ENCODE measurements around the gene TLL1.

Gene TLL1

GRCh38 chr4:166043801-166044200, 170.8 kb downstream of the TLL1 start:
- Mint-ChIP-seq H3K36me3 (no peaks in the 10 kb centered on the region), H3K27me3 (no peaks in the 10 kb centered on the region), H3K27ac (no peak overlapping the region), H3K9me3 (no peaks in the 10 kb centered on the region), H3K4me3 (no peak overlapping the region), H3K4me1 (no peaks in the 10 kb centered on the region)

- Mint-ChIP-seq H3K4me1 (no peaks in the 10 kb centered on the region), H3K4me3 (no peak overlapping the region), H3K27me3 (no peaks in the 10 kb centered on the region), H3K27ac (no peak overlapping the region), H3K9me3 (no peaks in the 10 kb centered on the region), H3K36me3 (no peaks in the 10 kb centered on the region)
Observed at GRCh38 chr4:166044871-166045270, 171.8 kb downstream of the TLL1 start.

GRCh38 chr4:166045457-166045856, 172.4 kb downstream of the TLL1 start:
- H3K4me1 Mint-ChIP-seq: no peaks in the 10 kb centered on the region
- H3K9me3 Mint-ChIP-seq: no peaks in the 10 kb centered on the region
- H3K27me3 Mint-ChIP-seq: no peaks in the 10 kb centered on the region
- H3K4me3 Mint-ChIP-seq: no peak overlapping the region
- H3K36me3 Mint-ChIP-seq: no peaks in the 10 kb centered on the region
- H3K27ac Mint-ChIP-seq: no peak overlapping the region

- H3K27me3 Mint-ChIP-seq: no peaks in the 10 kb centered on the region
- H3K36me3 Mint-ChIP-seq: no peaks in the 10 kb centered on the region
- H3K9me3 Mint-ChIP-seq: peaks cover 5% of the 10 kb centered on the region
- no peaks in the 10 kb centered on the region for H3K4me1 Mint-ChIP-seq
- no peak overlapping the region for H3K4me3 Mint-ChIP-seq
- H3K27ac Mint-ChIP-seq: no peak overlapping the region
Observed at GRCh38 chr4:166049036-166049435, 176.0 kb downstream of the TLL1 start.

- Mint-ChIP-seq H3K27me3 (no peaks in the 10 kb centered on the region), H3K4me3 (no peak overlapping the region), H3K9me3 (no peaks in the 10 kb centered on the region), H3K4me1 (no peaks in the 10 kb centered on the region), H3K36me3 (no peaks in the 10 kb centered on the region), H3K27ac (no peak overlapping the region)
Observed at GRCh38 chr4:166064721-166065120, 191.7 kb downstream of the TLL1 start.

GRCh38 chr4:166065324-166065723, 192.3 kb downstream of the TLL1 start:
- Mint-ChIP-seq H3K36me3 (no peaks in the 10 kb centered on the region), H3K4me1 (no peaks in the 10 kb centered on the region), H3K4me3 (no peak overlapping the region), H3K27me3 (no peaks in the 10 kb centered on the region), H3K9me3 (no peaks in the 10 kb centered on the region), H3K27ac (no peak overlapping the region)

GRCh38 chr4:166066936-166067335, 193.9 kb downstream of the TLL1 start:
- Mint-ChIP-seq H3K36me3 (no peaks in the 10 kb centered on the region), H3K4me1 (no peaks in the 10 kb centered on the region), H3K4me3 (no peak overlapping the region), H3K27ac (no peak overlapping the region), H3K9me3 (no peaks in the 10 kb centered on the region), H3K27me3 (no peaks in the 10 kb centered on the region)

- Mint-ChIP-seq H3K36me3 (no peaks in the 10 kb centered on the region), H3K9me3 (no peaks in the 10 kb centered on the region), H3K27me3 (no peaks in the 10 kb centered on the region), H3K4me3 (no peak overlapping the region), H3K27ac (no peak overlapping the region), H3K4me1 (no peaks in the 10 kb centered on the region)
Observed at GRCh38 chr4:166067915-166068314, 194.9 kb downstream of the TLL1 start.

GRCh38 chr4:166073783-166074182, 200.7 kb downstream of the TLL1 start:
- no peak overlapping the region for H3K4me3 Mint-ChIP-seq
- H3K27me3 Mint-ChIP-seq: no peaks in the 10 kb centered on the region
- H3K4me1 Mint-ChIP-seq: no peaks in the 10 kb centered on the region
- H3K36me3 Mint-ChIP-seq: no peaks in the 10 kb centered on the region
- H3K27ac Mint-ChIP-seq: no peak overlapping the region
- no peaks in the 10 kb centered on the region for H3K9me3 Mint-ChIP-seq

- Mint-ChIP-seq H3K27me3 (no peaks in the 10 kb centered on the region), H3K36me3 (no peaks in the 10 kb centered on the region), H3K4me3 (no peak overlapping the region), H3K9me3 (no peaks in the 10 kb centered on the region), H3K27ac (no peak overlapping the region), H3K4me1 (no peaks in the 10 kb centered on the region)
Observed at GRCh38 chr4:166075599-166075998, 202.6 kb downstream of the TLL1 start.

- no peaks in the 10 kb centered on the region for H3K27me3 Mint-ChIP-seq
- H3K27ac Mint-ChIP-seq: no peak overlapping the region
- no peak overlapping the region for H3K4me3 Mint-ChIP-seq
- H3K4me1 Mint-ChIP-seq: no peaks in the 10 kb centered on the region
- no peaks in the 10 kb centered on the region for H3K36me3 Mint-ChIP-seq
- no peaks in the 10 kb centered on the region for H3K9me3 Mint-ChIP-seq
Observed at GRCh38 chr4:166077782-166078181, 204.7 kb downstream of the TLL1 start.

GRCh38 chr4:166078383-166078782, 205.3 kb downstream of the TLL1 start:
- H3K4me3 Mint-ChIP-seq: no peak overlapping the region
- H3K4me1 Mint-ChIP-seq: no peaks in the 10 kb centered on the region
- H3K27ac Mint-ChIP-seq: no peak overlapping the region
- H3K9me3 Mint-ChIP-seq: no peaks in the 10 kb centered on the region
- no peaks in the 10 kb centered on the region for H3K27me3 Mint-ChIP-seq
- H3K36me3 Mint-ChIP-seq: no peaks in the 10 kb centered on the region

- no peak overlapping the region for H3K27ac Mint-ChIP-seq
- H3K36me3 Mint-ChIP-seq: no peaks in the 10 kb centered on the region
- H3K9me3 Mint-ChIP-seq: no peaks in the 10 kb centered on the region
- H3K4me3 Mint-ChIP-seq: no peak overlapping the region
- H3K4me1 Mint-ChIP-seq: no peaks in the 10 kb centered on the region
- no peaks in the 10 kb centered on the region for H3K27me3 Mint-ChIP-seq
Observed at GRCh38 chr4:166078955-166079354, 205.9 kb downstream of the TLL1 start.

GRCh38 chr4:166087569-166087968, 214.5 kb downstream of the TLL1 start:
- Mint-ChIP-seq H3K27me3 (no peaks in the 10 kb centered on the region), H3K36me3 (no peaks in the 10 kb centered on the region), H3K4me1 (no peaks in the 10 kb centered on the region), H3K4me3 (no peak overlapping the region), H3K27ac (no peak overlapping the region), H3K9me3 (no peaks in the 10 kb centered on the region)

GRCh38 chr4:166088576-166088975, 215.5 kb downstream of the TLL1 start:
- Mint-ChIP-seq H3K9me3 (no peaks in the 10 kb centered on the region), H3K27ac (no peak overlapping the region), H3K4me3 (no peak overlapping the region), H3K36me3 (no peaks in the 10 kb centered on the region), H3K4me1 (no peaks in the 10 kb centered on the region), H3K27me3 (no peaks in the 10 kb centered on the region)

GRCh38 chr4:166091146-166091545, 218.1 kb downstream of the TLL1 start:
- H3K4me1 Mint-ChIP-seq: no peaks in the 10 kb centered on the region

GRCh38 chr4:166091912-166092510, 219.0 kb downstream of the TLL1 start:
- no peaks in the 10 kb centered on the region for H3K4me1 Mint-ChIP-seq
- H3K4me3 Mint-ChIP-seq: no peak overlapping the region
- no peaks in the 10 kb centered on the region for H3K9me3 Mint-ChIP-seq
- no peaks in the 10 kb centered on the region for H3K36me3 Mint-ChIP-seq
- no peaks in the 10 kb centered on the region for H3K27me3 Mint-ChIP-seq
- no peak overlapping the region for H3K27ac Mint-ChIP-seq

More at GRCh38 chr4:166091146-166091545, 218.1 kb downstream of the TLL1 start:
- no peaks in the 10 kb centered on the region for H3K36me3 Mint-ChIP-seq
- H3K27ac Mint-ChIP-seq: no peak overlapping the region
- no peaks in the 10 kb centered on the region for H3K9me3 Mint-ChIP-seq
- no peak overlapping the region for H3K4me3 Mint-ChIP-seq
- no peaks in the 10 kb centered on the region for H3K27me3 Mint-ChIP-seq
